HepG2 (cell line): ENCODE results near the gene PRELID1. TPM values are rescaled to one million over a fixed set of nuclear protein-coding genes. Genes with fewer than 3 reads are reported as not detected.
A peak's percentile ranks its signal among the peaks of the same experiment; 100 is the strongest.

Source experiments
- ARID2 ChIP-seq: sonication (generic); formaldehyde crosslinking; IDR thresholded peaks from 2 replicates; pipeline ENCODE4 v1.8.1; 2022; ENCODE audit warnings: mild to moderate bottlenecking, missing genetic modification reagents, borderline replicate concordance
- ATF5 ChIP-seq: sonication (generic); formaldehyde crosslinking; IDR thresholded peaks from 2 replicates; pipeline ENCODE4 v1.4.0; 2020; ENCODE audit warnings: mild to moderate bottlenecking, low read depth, missing genetic modification reagents
- MAX ChIP-seq: IDR thresholded peaks from 2 replicates; pipeline ENCODE4 v1.6.1; 2012; ENCODE audit warnings: inconsistent platforms
- MTERF4 ChIP-seq: sonication (generic); formaldehyde crosslinking; IDR thresholded peaks from 2 replicates; pipeline ENCODE4 v1.8.0; 2023; ENCODE audit warnings: mild to moderate bottlenecking, missing genetic modification reagents
- NCOA5 ChIP-seq: sonication (generic); formaldehyde crosslinking; IDR thresholded peaks from 2 replicates; pipeline ENCODE4 v1.4.0; 2020; ENCODE audit warnings: missing genetic modification reagents
- PCBP2 ChIP-seq: fragments of 200-400 bp; formaldehyde crosslinking; optimal IDR thresholded peaks from 2 replicates; pipeline ENCODE3; 2018; ENCODE audit warnings: low read length, low read depth; ENCODE audit not compliant: poor library complexity, severe bottlenecking
- RERE ChIP-seq: IDR thresholded peaks from 2 replicates; pipeline ENCODE4 v1.6.1; 2016; ENCODE audit warnings: low read depth, missing genetic modification reagents, missing compliant biosample characterization
- TFDP1 ChIP-seq: IDR thresholded peaks from 2 replicates; pipeline ENCODE4 v1.6.1; 2016; ENCODE audit warnings: missing compliant biosample characterization, missing genetic modification reagents, borderline replicate concordance
- TSC22D2 ChIP-seq: sonication (generic); formaldehyde crosslinking; IDR thresholded peaks from 2 replicates; pipeline ENCODE4 v1.5.1; 2020; ENCODE audit warnings: missing genetic modification reagents, mild to moderate bottlenecking, borderline replicate concordance
- ZBTB7B ChIP-seq: sonication (generic); formaldehyde crosslinking; IDR thresholded peaks from 2 replicates; pipeline ENCODE4 v1.4.0; 2020; ENCODE audit warnings: missing genetic modification reagents
- ZFAT ChIP-seq: sonication (generic); formaldehyde crosslinking; conservative IDR thresholded peaks from 2 replicates; pipeline ENCODE4 v1.8.1; 2023; ENCODE audit warnings: missing genetic modification reagents, inconsistent platforms
- ZNF292 ChIP-seq: sonication (generic); formaldehyde crosslinking; IDR thresholded peaks from 2 replicates; pipeline ENCODE4 v1.8.1; 2022; ENCODE audit warnings: mild to moderate bottlenecking, low read depth, missing genetic modification reagents, borderline replicate concordance
- ZNF562 ChIP-seq: sonication (generic); formaldehyde crosslinking; IDR thresholded peaks from 2 replicates; pipeline ENCODE4 v1.8.0; 2022; ENCODE audit warnings: missing genetic modification reagents, borderline replicate concordance
- ZNF563 ChIP-seq: sonication (generic); formaldehyde crosslinking; IDR thresholded peaks from 2 replicates; pipeline ENCODE4 v1.8.0; 2022; ENCODE audit warnings: mild to moderate bottlenecking, moderate library complexity, missing genetic modification reagents
- ZNF629 ChIP-seq: sonication (generic); formaldehyde crosslinking; conservative IDR thresholded peaks from 2 replicates; pipeline ENCODE4 v1.5.0; 2020; ENCODE audit warnings: missing genetic modification reagents
- ZNF672 ChIP-seq: sonication (generic); formaldehyde crosslinking; IDR thresholded peaks from 2 replicates; pipeline ENCODE4 v1.8.1; 2022; ENCODE audit warnings: missing genetic modification reagents
- ZNF710 ChIP-seq: sonication (generic); formaldehyde crosslinking; IDR thresholded peaks from 2 replicates; pipeline ENCODE4 v1.5.0; 2020; ENCODE audit warnings: mild to moderate bottlenecking, missing genetic modification reagents, borderline replicate concordance
- ZNF720 ChIP-seq: sonication (generic); formaldehyde crosslinking; IDR thresholded peaks from 2 replicates; pipeline ENCODE4 v1.4.0; 2020; ENCODE audit warnings: missing genetic modification reagents
- polyA plus RNA-seq, 8 experiments: library from polyadenylated mRNA; depleted of rRNA in 3 of 8; stranded (reverse) in 7 of 8; unstranded in 1 of 8; fragments of >200 nt; fragmentation: Illumina TruSeq in 4 of 8; extraction: Trizol in 4 of 8; gene quantifications; 2 replicates each; pipeline versions ENCODE4 v1.2.1 to v1.2.3, GENCODE V29; 2011 to 2016; ENCODE audit warnings: low read depth in 4 of 8, missing spikeins in 1 of 8, mixed read lengths in 1 of 8; ENCODE audit not compliant: insufficient read depth in 1 of 8
- total RNA-seq, 5 experiments: library from RNA; depleted of rRNA; stranded (reverse); fragments of >200 nt; fragmentation: Illumina TruSeq; extraction: Trizol; gene quantifications; 2 replicates each; pipeline ENCODE4 v1.2.3, GENCODE V29; 2016; ENCODE audit warnings: low read depth in 1 of 5

PRELID1 gene
- total and polyA plus RNA-seq, 2 of the 13 experiments (the other 11 are each of a cell fraction or from before 2014, with no cell fraction given): 250 to 271 TPM

- TF ChIP-seq RERE (CRISPR knock-in tag): no peak
- no peak for TF ChIP-seq ZNF629 (CRISPR knock-in tag)
- peak; percentile 95 for TF ChIP-seq ZBTB7B (CRISPR knock-in tag)
- no peak for TF ChIP-seq MTERF4 (CRISPR knock-in tag)
- no peak for TF ChIP-seq ARID2 (CRISPR knock-in tag)
- no peak for TF ChIP-seq NCOA5 (CRISPR knock-in tag)
- TF ChIP-seq ATF5: no peak
- TF ChIP-seq ZNF563: no peak
- TF ChIP-seq ZNF672 (CRISPR knock-in tag): no peak
- TF ChIP-seq TFDP1 (CRISPR knock-in tag): peak; percentile 99
- no peak; the same call in 1 of the 2 replicates for TF ChIP-seq ZNF562 (CRISPR knock-in tag)
- TF ChIP-seq ZNF292 (CRISPR knock-in tag): no peak
- TF ChIP-seq MAX: peak; percentile 97
- no peak for TF ChIP-seq TSC22D2 (CRISPR knock-in tag)
- TF ChIP-seq PCBP2: no peak
- no peak for TF ChIP-seq ZNF720 (CRISPR knock-in tag)
- TF ChIP-seq ZFAT: no peak
- no peak; the same call in 1 of the 2 replicates for TF ChIP-seq ZNF710 (CRISPR knock-in tag)
Observed at GRCh38 chr5:177311723-177312648, 8.4 kb downstream of the PRELID1 start, which contains the start of gene MXD3 (continued).
